Measurements from ENCODE around the gene NR4A1.

NR4A1 gene

GRCh38 chr12:52079576-52080402, 28.5 kb downstream of the NR4A1 start, which contains the start of gene SMIM41:
TSS of gene SMIM41 (plus strand) at chr12:52079704. CDS start at chr12:52079780, 76 bp downstream.
- no peaks in the 10 kb centered on the region for H3K27me3 ChIP-seq (ENCODE audit: insufficient read depth, poor library complexity, severe bottlenecking)
- H3K4me1 ChIP-seq (ENCODE audit: insufficient read depth, poor library complexity, severe bottlenecking), result no peaks in the 10 kb centered on the region
- no peak for DNase-seq (ENCODE audit: low spot score)
- H3K9me3 ChIP-seq (ENCODE audit: severe bottlenecking), result no peaks in the 10 kb centered on the region
- no peak for ATAC-seq (ENCODE audit: low read depth)
- H3K27ac ChIP-seq (ENCODE audit: poor library complexity, severe bottlenecking), result no peak within 1 kb of the TSS
- TF ChIP-seq CTCF (IDR thresholded peaks at IDR 0.05; ENCODE audit: poor library complexity, severe bottlenecking), result no peak
- peaks cover 23% of the 10 kb centered on the region for H3K36me3 ChIP-seq (ENCODE audit: low read depth)
- H3K4me3 ChIP-seq (ENCODE audit: severe bottlenecking), result no peak within 1 kb of the TSS

GRCh38 chr12:52080403-52081251, 29.4 kb downstream of the NR4A1 start:
- Histone ChIP-seq H3K4me1 (ENCODE audit: insufficient read depth, poor library complexity, severe bottlenecking) (no peaks in the 10 kb centered on the region), H3K27ac (ENCODE audit: poor library complexity, severe bottlenecking) (no peak overlapping the region), H3K36me3 (ENCODE audit: low read depth) (peaks cover 16% of the 10 kb centered on the region), H3K4me3 (ENCODE audit: severe bottlenecking) (no peak overlapping the region), H3K9me3 (ENCODE audit: severe bottlenecking) (no peaks in the 10 kb centered on the region), H3K27me3 (ENCODE audit: insufficient read depth, poor library complexity, severe bottlenecking) (no peaks in the 10 kb centered on the region)
- DNase-seq (ENCODE audit: low spot score), result no peak
- no peak for ATAC-seq (ENCODE audit: low read depth)
- TF ChIP-seq CTCF (IDR thresholded peaks at IDR 0.05; ENCODE audit: poor library complexity, severe bottlenecking), result no peak

GRCh38 chr12:52081263-52081733, 30.1 kb downstream of the NR4A1 start:
- ATAC-seq (ENCODE audit: low read depth), result no peak
- no peak overlapping the region for H3K27ac ChIP-seq (ENCODE audit: poor library complexity, severe bottlenecking)

DNA sequence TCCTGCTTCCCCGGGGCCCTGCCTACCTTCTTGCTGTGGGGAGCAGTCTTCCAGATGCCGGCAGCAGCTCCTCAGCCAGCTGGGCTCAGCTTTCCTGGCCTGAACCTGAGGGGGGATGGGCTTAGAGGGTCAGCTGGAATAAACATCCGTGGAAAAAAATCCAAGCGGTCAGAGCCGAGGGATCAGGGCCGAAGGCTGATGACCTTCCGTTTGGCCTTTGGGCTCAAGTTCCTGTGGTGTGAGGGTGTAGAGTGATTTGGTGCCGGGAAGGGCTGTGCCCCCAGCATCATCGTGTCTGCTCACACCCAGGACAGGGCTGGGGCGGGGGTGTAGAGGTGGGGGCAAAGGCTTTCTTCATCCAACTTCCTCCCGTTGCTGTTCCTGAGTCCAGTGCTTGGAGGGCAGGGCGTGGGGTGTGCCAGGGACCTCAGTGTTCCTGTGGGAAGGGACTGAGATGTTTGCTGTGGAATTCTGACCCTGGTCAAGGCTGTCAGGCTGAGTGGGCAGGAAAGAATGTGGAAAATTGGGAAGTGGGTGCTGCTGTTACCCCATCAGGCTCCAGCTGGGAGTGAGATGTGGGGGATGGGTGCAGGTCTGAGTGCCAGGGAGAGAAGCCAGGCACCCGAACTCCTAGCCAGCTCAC, 30.9 kb downstream of the NR4A1 start:
- DNase-seq (ENCODE audit: low spot score), result no peak
- no peaks in the 10 kb centered on the region for H3K27me3 ChIP-seq (ENCODE audit: insufficient read depth, poor library complexity, severe bottlenecking)
- no peaks in the 10 kb centered on the region for H3K9me3 ChIP-seq (ENCODE audit: severe bottlenecking)
- H3K36me3 ChIP-seq (ENCODE audit: low read depth), result peaks cover under 1% of the 10 kb centered on the region; the same call in 1 of the 2 replicates
- no peak overlapping the region for H3K27ac ChIP-seq (ENCODE audit: poor library complexity, severe bottlenecking)
- no peak for ATAC-seq (ENCODE audit: low read depth)
- TF ChIP-seq CTCF (IDR thresholded peaks at IDR 0.05; ENCODE audit: poor library complexity, severe bottlenecking), result no peak
- no peak overlapping the region for H3K4me3 ChIP-seq (ENCODE audit: severe bottlenecking)
- H3K4me1 ChIP-seq (ENCODE audit: insufficient read depth, poor library complexity, severe bottlenecking), result no peaks in the 10 kb centered on the region

More at GRCh38 chr12:52081263-52081733, 30.1 kb downstream of the NR4A1 start:
- H3K4me1 ChIP-seq (ENCODE audit: insufficient read depth, poor library complexity, severe bottlenecking), result no peaks in the 10 kb centered on the region
- no peak overlapping the region for H3K4me3 ChIP-seq (ENCODE audit: severe bottlenecking)
- no peaks in the 10 kb centered on the region for H3K9me3 ChIP-seq (ENCODE audit: severe bottlenecking)
- no peaks in the 10 kb centered on the region for H3K27me3 ChIP-seq (ENCODE audit: insufficient read depth, poor library complexity, severe bottlenecking)
- DNase-seq (ENCODE audit: low spot score), result no peak
- peaks cover 9% of the 10 kb centered on the region for H3K36me3 ChIP-seq (ENCODE audit: low read depth)
- no peak for TF ChIP-seq CTCF (IDR thresholded peaks at IDR 0.05; ENCODE audit: poor library complexity, severe bottlenecking)

All from RWPE2 (cell line).